IMR-90 (cell line): Measurements from ENCODE around the gene HNRNPLL. TPM values are rescaled to one million over a fixed set of nuclear protein-coding genes. Genes with fewer than 3 reads are reported as not detected.

ENCODE experiments used
- ATAC-seq: fragments of 200-7000 bp; cut with Tn5 transposase; 2 replicates; pipeline ENCODE4 v1.9.1; 2020; ENCODE audit warnings: low read depth, mild to moderate bottlenecking, moderate library complexity
- BruUV-seq: library from RNA; stranded (reverse); fragments of 400-500 nt; replicated peaks from 2 replicates; lab custom pipeline; 2021; lab: Mats Ljungman, UMichigan
- CTCF ChIA-PET: fragments of 300-600 bp; formaldehyde crosslinking; extraction: SDS; loops from one replicate; lab custom pipeline; 2021; ENCODE audit warnings: antibody characterized with exemption; lab: Yijun Ruan, JAX
- POLR2A ChIA-PET: fragments of 300-600 bp; sonication (Branson Sonifier 250); formaldehyde crosslinking; loops from one replicate; lab custom pipeline; 2022; ENCODE audit warnings: antibody characterized with exemption; ENCODE audit not compliant: unreplicated experiment; lab: Charles Lee
- DNase-seq: peaks from one replicate; pipeline ENCODE4 v3.0.0; 2013
- H2AFZ ChIP-seq: replicated peaks from 2 replicates; pipeline ENCODE3; 2013; ENCODE audit warnings: low read length, mild to moderate bottlenecking; ENCODE audit not compliant: poor library complexity
- H2AK5ac ChIP-seq: 2 replicates; pipeline ENCODE4 v1.6.1; 2013; ENCODE audit warnings: low read depth, low read length, inconsistent platforms
- H2AK9ac ChIP-seq: replicated peaks from 2 replicates; pipeline ENCODE3; 2013; ENCODE audit warnings: mild to moderate bottlenecking, low read depth, low read length, moderate library complexity; ENCODE audit not compliant: poor library complexity
- H2BK120ac ChIP-seq: 2 replicates; pipeline ENCODE4 v1.6.1; 2013; ENCODE audit warnings: low read depth, low read length, inconsistent platforms
- H2BK15ac ChIP-seq: 3 replicates; pipeline ENCODE4 v1.6.1; 2013; ENCODE audit warnings: low read depth, low read length, inconsistent platforms
- H2BK20ac ChIP-seq: 2 replicates; pipeline ENCODE4 v1.6.1; 2013; ENCODE audit warnings: low read depth, mild to moderate bottlenecking, inconsistent platforms, low read length, moderate library complexity
- H2BK5ac ChIP-seq: 2 replicates; pipeline ENCODE4 v1.6.1; 2013; ENCODE audit warnings: mild to moderate bottlenecking, low read depth, low read length, inconsistent platforms; ENCODE audit not compliant: poor library complexity, severe bottlenecking
- H3K14ac ChIP-seq: replicated peaks from 2 replicates; pipeline ENCODE4 v1.6.1; 2013; ENCODE audit warnings: low read depth, low read length, inconsistent platforms
- H3K18ac ChIP-seq: 2 replicates; pipeline ENCODE4 v1.6.1; 2013; ENCODE audit warnings: low read depth, low read length, control low read depth
- H3K23ac ChIP-seq: 2 replicates; pipeline ENCODE4 v1.6.1; 2013; ENCODE audit warnings: low read depth, low read length, inconsistent platforms
- H3K27ac ChIP-seq: 2 replicates; pipeline ENCODE4 v1.5.1; 2013; ENCODE audit warnings: mild to moderate bottlenecking, control low read depth, low read length; ENCODE audit not compliant: insufficient read depth
- H3K27me3 ChIP-seq: 2 replicates; pipeline ENCODE4 v1.6.1; 2013; ENCODE audit warnings: low read length; ENCODE audit not compliant: control insufficient read depth, insufficient read depth
- H3K36me3 ChIP-seq: 2 replicates; pipeline ENCODE4 v1.6.1; 2013; ENCODE audit warnings: low read length, mixed read lengths; ENCODE audit not compliant: control insufficient read depth, insufficient read depth
- H3K4ac ChIP-seq: 2 replicates; pipeline ENCODE4 v1.6.1; 2013; ENCODE audit warnings: low read depth, low read length, inconsistent platforms
- H3K4me1 ChIP-seq: 2 replicates; pipeline ENCODE4 v1.6.1; 2013; ENCODE audit warnings: low read length, mixed read lengths; ENCODE audit not compliant: control insufficient read depth, insufficient read depth
- H3K4me2 ChIP-seq: 2 replicates; pipeline ENCODE4 v1.6.1; 2013; ENCODE audit warnings: low read depth, mild to moderate bottlenecking, control low read depth, low read length, moderate library complexity
- H3K4me3 ChIP-seq: 2 replicates; pipeline ENCODE4 v1.5.1; 2013; ENCODE audit warnings: low read depth, mild to moderate bottlenecking, control low read depth, low read length, moderate library complexity; ENCODE audit not compliant: insufficient read depth
- H3K56ac ChIP-seq: 2 replicates; pipeline ENCODE4 v1.6.1; 2013; ENCODE audit warnings: low read length, inconsistent platforms; ENCODE audit not compliant: insufficient read depth; ENCODE audit errors: extremely low read depth
- H3K79me1 ChIP-seq, 2 experiments: 2 replicates each; pipeline ENCODE4 v1.6.1; 2013; ENCODE audit warnings: low read length in 2 of 2, inconsistent platforms in 1 of 2, low read depth in 1 of 2
- H3K9ac ChIP-seq: 2 replicates; pipeline ENCODE4 v1.6.1; 2013; ENCODE audit warnings: low read depth, low read length, control low read depth
- H3K9me1 ChIP-seq: 2 replicates; pipeline ENCODE4 v1.6.1; 2013; ENCODE audit warnings: low read length, inconsistent platforms; ENCODE audit not compliant: insufficient read depth
- H3K9me3 ChIP-seq: 2 replicates; pipeline ENCODE4 v1.6.1; 2013; ENCODE audit warnings: low read length; ENCODE audit not compliant: control insufficient read depth, insufficient read depth
- H4K20me1 ChIP-seq: 2 replicates; pipeline ENCODE4 v1.6.1; 2013; ENCODE audit warnings: low read length, inconsistent platforms; ENCODE audit not compliant: insufficient read depth
- H4K5ac ChIP-seq: 2 replicates; pipeline ENCODE4 v1.6.1; 2013; ENCODE audit warnings: mild to moderate bottlenecking, low read depth, low read length, control low read depth
- H4K8ac ChIP-seq, 2 experiments: 2 replicates each; pipeline ENCODE4 v1.6.1; 2013; ENCODE audit warnings: low read depth in 2 of 2, low read length in 2 of 2, control low read depth in 1 of 2, inconsistent platforms in 1 of 2
- H4K91ac ChIP-seq: 2 replicates; pipeline ENCODE4 v1.6.1; 2013; ENCODE audit warnings: low read depth, low read length, inconsistent platforms; ENCODE audit not compliant: insufficient read depth
- BHLHE40 ChIP-seq: fragments of 150-350 bp; IDR thresholded peaks from 2 replicates; pipeline ENCODE4 v1.6.1; 2016; ENCODE audit warnings: mild to moderate bottlenecking, low read depth, low read length
- CEBPB ChIP-seq: IDR thresholded peaks from 2 replicates; pipeline ENCODE4 v1.6.1; 2012; ENCODE audit warnings: low read depth, low read length, improper control_type of control experiment
- CHD1 ChIP-seq: IDR thresholded peaks from 2 replicates; pipeline ENCODE4 v1.6.1; 2012; ENCODE audit warnings: low read depth, low read length, improper control_type of control experiment
- CTCF ChIP-seq: conservative IDR thresholded peaks from 2 replicates; pipeline ENCODE4 v1.5.1; 2012; ENCODE audit warnings: mild to moderate bottlenecking, low read depth, low read length, improper control_type of control experiment
- FOS ChIP-seq: fragments of 150-350 bp; IDR thresholded peaks from 2 replicates; pipeline ENCODE4 v1.6.1; 2016; ENCODE audit warnings: low read depth, low read length
- MAFK ChIP-seq: IDR thresholded peaks from 2 replicates; pipeline ENCODE4 v1.6.1; 2012; ENCODE audit warnings: low read depth, low read length, improper control_type of control experiment
- MAZ ChIP-seq: IDR thresholded peaks from 2 replicates; pipeline ENCODE4 v1.6.1; 2012; ENCODE audit warnings: low read depth, mild to moderate bottlenecking, low read length, improper control_type of control experiment, moderate library complexity, borderline replicate concordance
- MXI1 ChIP-seq: IDR thresholded peaks from 2 replicates; pipeline ENCODE4 v1.6.1; 2012; ENCODE audit warnings: low read depth, mild to moderate bottlenecking, low read length, moderate library complexity, borderline replicate concordance
- NFE2L2 ChIP-seq: fragments of 150-350 bp; IDR thresholded peaks from 2 replicates; pipeline ENCODE4 v1.6.1; 2016; ENCODE audit warnings: low read depth, mild to moderate bottlenecking, low read length
- POLR2A ChIP-seq: IDR thresholded peaks from 2 replicates; pipeline ENCODE4 v1.6.1; 2012; ENCODE audit warnings: mild to moderate bottlenecking, low read depth, low read length
- RAD21 ChIP-seq: IDR thresholded peaks from 2 replicates; pipeline ENCODE4 v1.6.1; 2012; ENCODE audit warnings: low read length, improper control_type of control experiment
- RCOR1 ChIP-seq: IDR thresholded peaks from 2 replicates; pipeline ENCODE4 v1.6.1; 2012; ENCODE audit warnings: mild to moderate bottlenecking, low read length, improper control_type of control experiment; ENCODE audit not compliant: insufficient replicate concordance
- RFX5 ChIP-seq: IDR thresholded peaks from 2 replicates; pipeline ENCODE4 v1.8.0; 2012; ENCODE audit warnings: low read depth, mild to moderate bottlenecking, low read length, moderate library complexity
- SMC3 ChIP-seq: fragments of 150-350 bp; IDR thresholded peaks from 2 replicates; pipeline ENCODE4 v1.6.1; 2016; ENCODE audit warnings: low read depth, mild to moderate bottlenecking, antibody characterized with exemption, low read length, moderate library complexity
- USF2 ChIP-seq: fragments of 150-350 bp; IDR thresholded peaks from 2 replicates; pipeline ENCODE4 v1.6.1; 2017; ENCODE audit warnings: mild to moderate bottlenecking, antibody characterized with exemption, low read length, low read depth
- WGBS, 2 experiments: methylation state at CpG; one replicate each; pipeline versions ENCODE4 v1.1.5 to v1.1.7; 2013; ENCODE audit warnings: missing lambda C conversion rate in 2 of 2; ENCODE audit not compliant: insufficient read length in 1 of 2; ENCODE audit errors: extremely low coverage in 2 of 2; 5-methylcytosine and 5-hydroxymethylcytosine counted together
- dilution Hi-C: fragments of 300-500 bp; cut with HindIII; formaldehyde crosslinking; loops from one replicate; pipeline ENCODE4 v1.14.3; 2018; ENCODE audit warnings: low sequenced_read_pairs; ENCODE audit not compliant: unreplicated experiment
- in situ Hi-C: fragments of 300-500 bp; cut with MboI; formaldehyde crosslinking; loops from 3 replicates; pipeline ENCODE4 v1.14.3; 2019; ENCODE audit warnings: low sequenced_read_pairs, inconsistent platforms, mixed read lengths
- intact Hi-C: fragments of 100-400 bp; cut with micrococcal nuclease; formaldehyde crosslinking; loops from 2 replicates; pipeline ENCODE4 v1.10.0; 2022
- polyA plus RNA-seq, 3 experiments: library from polyadenylated mRNA; depleted of rRNA; stranded (reverse); fragments of >200 nt; gene quantifications; 2 replicates each; pipeline ENCODE4 v1.2.3, GENCODE V29; 2012; ENCODE audit warnings: low replicate concordance in 1 of 3
- total RNA-seq: library from RNA; depleted of rRNA; stranded (reverse); fragments of >200 nt; gene quantifications from 2 replicates; pipeline ENCODE4 v1.2.3, GENCODE V29; 2012
- TF ChIP-seq, protein P1 (sequence below): fragments of 150-350 bp; IDR thresholded peaks from 2 replicates; pipeline ENCODE4 v1.6.1; 2016; ENCODE audit warnings: low read depth, mild to moderate bottlenecking, low read length, moderate library complexity, borderline replicate concordance

HNRNPLL gene
- total and polyA plus RNA-seq, 2 of the 4 experiments (the other 2 are of a cell fraction), result 23.7 to 53.1 TPM

DNA sequence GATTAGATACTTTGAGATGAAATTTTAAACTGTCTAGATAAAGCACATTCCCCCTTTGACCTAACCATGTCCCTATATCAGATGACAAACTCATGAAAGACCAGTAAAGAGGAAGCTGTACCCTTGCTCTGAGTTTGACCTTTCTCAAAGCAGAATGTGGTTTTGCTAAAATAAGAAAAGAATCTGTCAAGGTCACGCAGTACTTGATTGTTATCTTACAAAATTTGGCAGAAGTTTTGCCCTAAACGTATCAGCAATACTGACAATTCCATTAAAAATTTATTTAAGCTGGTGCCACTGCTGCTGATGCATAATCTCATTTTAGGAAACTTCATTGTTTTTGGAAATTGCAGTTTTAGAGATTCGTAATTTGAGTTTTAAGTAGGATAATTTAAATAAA is 32.0 kb upstream of the HNRNPLL start:
- H2AK9ac ChIP-seq, result no peak overlapping the region
- CTCF ChIA-PET, result interaction anchor here (0.6 kb wide), 1 partner anchor 405 kb away, joined by 3 read pairs; no protein-coding TSS in a partner anchor

More for the DNA sequence above, 32.0 kb upstream of the HNRNPLL start:
- Histone ChIP-seq H3K27me3 (no peaks in the 10 kb centered on the region), H3K27ac (no peak overlapping the region), H2BK20ac (no peak overlapping the region), H3K23ac (no peak overlapping the region), H4K91ac (no peak overlapping the region), H2BK120ac (no peak overlapping the region), H2AK5ac (no peak overlapping the region), H3K14ac (no peak overlapping the region), H3K4me3 (no peak overlapping the region), H3K4me1 (no peaks in the 10 kb centered on the region), H3K18ac (no peak overlapping the region), H2BK5ac (no peak overlapping the region), H2AFZ (no peak overlapping the region), H3K9ac (no peak overlapping the region), H3K4me2 (no peak overlapping the region), H4K8ac (no peak overlapping the region), H2BK15ac (no peak overlapping the region), H3K9me1 (no peaks in the 10 kb centered on the region), H3K9me3 (peaks cover 4% of the 10 kb centered on the region; the same call in 1 of the 2 replicates), H3K79me1 (no peaks in the 10 kb centered on the region), H3K56ac (no peak overlapping the region), H3K36me3 (no peaks in the 10 kb centered on the region), H4K5ac (no peak overlapping the region), H3K4ac (no peak overlapping the region), H4K20me1 (no peaks in the 10 kb centered on the region)
- TF ChIP-seq USF2 (no peak), CTCF (no peak), MAFK (no peak), NFE2L2 (no peak), RCOR1 (no peak), SMC3 (no peak), RFX5 (no peak), RAD21 (no peak), FOS (no peak), MXI1 (no peak), CEBPB (no peak), CHD1 (no peak), BHLHE40 (no peak), POLR2A (no peak), MAZ (no peak)
- TF ChIP-seq, protein P1, sequence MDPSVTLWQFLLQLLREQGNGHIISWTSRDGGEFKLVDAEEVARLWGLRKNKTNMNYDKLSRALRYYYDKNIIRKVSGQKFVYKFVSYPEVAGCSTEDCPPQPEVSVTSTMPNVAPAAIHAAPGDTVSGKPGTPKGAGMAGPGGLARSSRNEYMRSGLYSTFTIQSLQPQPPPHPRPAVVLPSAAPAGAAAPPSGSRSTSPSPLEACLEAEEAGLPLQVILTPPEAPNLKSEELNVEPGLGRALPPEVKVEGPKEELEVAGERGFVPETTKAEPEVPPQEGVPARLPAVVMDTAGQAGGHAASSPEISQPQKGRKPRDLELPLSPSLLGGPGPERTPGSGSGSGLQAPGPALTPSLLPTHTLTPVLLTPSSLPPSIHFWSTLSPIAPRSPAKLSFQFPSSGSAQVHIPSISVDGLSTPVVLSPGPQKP, result no peak
- dilution Hi-C loops (no loop called here), in situ Hi-C loops (no loop called here), intact Hi-C loops (no loop called here)
- no peak for ATAC-seq
- WGBS, 2 experiments, result 100% methylated on average over 1 of the region's 3 CpGs; no CpG with 5 or more reads in 1 of the 2 experiments
- no TSS peak for BruUV-seq
- POLR2A ChIA-PET, result no interaction called here
- no peak for DNase-seq
